Keratinocyte (primary cell): ENCODE measurements around the gene AKT1. TPM values are rescaled to one million over a fixed set of nuclear protein-coding genes. Genes with fewer than 3 reads are reported as not detected.

ENCODE experiments used
- DNase-seq: peaks from one replicate; pipeline ENCODE4 v3.0.0-alpha.2; 2011; ENCODE audit warnings: low read depth, missing footprints, low spot score
- FAIRE-seq: peaks from 2 replicates; lab custom pipeline; 2011; peaks lifted over from hg19 to GRCh38; lab: Jason Lieb, UNC
- H2AFZ ChIP-seq: 2 replicates; pipeline ENCODE4 v1.6.0; 2012; ENCODE audit warnings: low read length, control low read depth, inconsistent platforms; ENCODE audit not compliant: control insufficient read depth
- H3K27ac ChIP-seq: 2 replicates; pipeline ENCODE4 v1.5.1; 2011; ENCODE audit warnings: low read length; ENCODE audit not compliant: control insufficient read depth, insufficient read depth
- H3K27me3 ChIP-seq: 3 replicates; pipeline ENCODE4 v1.6.0; 2011; ENCODE audit warnings: low read length; ENCODE audit not compliant: control insufficient read depth, insufficient read depth; ENCODE audit errors: extremely low read depth
- H3K36me3 ChIP-seq, 2 experiments: 2 replicates in 1 of 2; 3 replicates in 1 of 2; pipeline ENCODE4 v1.5.1; 2011; ENCODE audit warnings: low read length in 2 of 2, mild to moderate bottlenecking in 1 of 2; ENCODE audit not compliant: control insufficient read depth in 2 of 2, insufficient read depth in 2 of 2; ENCODE audit errors: extremely low read depth in 1 of 2
- H3K4me1 ChIP-seq: 3 replicates; pipeline ENCODE4 v1.5.1; 2011; ENCODE audit warnings: low read length; ENCODE audit not compliant: control insufficient read depth, insufficient read depth; ENCODE audit errors: extremely low read depth
- H3K4me2 ChIP-seq: 3 replicates; pipeline ENCODE4 v1.6.0; 2011; ENCODE audit warnings: low read depth, low read length; ENCODE audit not compliant: control insufficient read depth, insufficient read depth; ENCODE audit errors: extremely low read depth
- H3K4me3 ChIP-seq, 3 experiments: fragments of 200-600 bp in 1 of 3; sonication (generic) in 1 of 3; 2 replicates in 2 of 3; 3 replicates in 1 of 3; pipeline ENCODE4 v1.5.1; 2011 to 2016; ENCODE audit warnings: low read length in 3 of 3, mild to moderate bottlenecking in 3 of 3, control low read depth in 2 of 3, inconsistent platforms in 1 of 3, low read depth in 1 of 3, mixed read lengths in 1 of 3, mixed run types in 1 of 3, moderate library complexity in 1 of 3; ENCODE audit not compliant: control insufficient read depth in 2 of 3, insufficient read depth in 2 of 3; ENCODE audit errors: extremely low read depth in 1 of 3
- H3K79me2 ChIP-seq: 2 replicates; pipeline ENCODE4 v1.6.0; 2012; ENCODE audit warnings: low read length; ENCODE audit not compliant: control insufficient read depth, insufficient read depth
- H3K9ac ChIP-seq: 3 replicates; pipeline ENCODE4 v1.6.0; 2011; ENCODE audit warnings: low read length; ENCODE audit not compliant: control insufficient read depth, insufficient read depth; ENCODE audit errors: extremely low read depth
- H3K9me1 ChIP-seq: 3 replicates; pipeline ENCODE4 v1.6.0; 2011; ENCODE audit warnings: low read length; ENCODE audit not compliant: control insufficient read depth, insufficient read depth; ENCODE audit errors: extremely low read depth
- H3K9me3 ChIP-seq: 2 replicates; pipeline ENCODE4 v1.5.1; 2012; ENCODE audit warnings: low read depth, low read length; ENCODE audit not compliant: control insufficient read depth
- H4K20me1 ChIP-seq: 3 replicates; pipeline ENCODE4 v1.6.0; 2011; ENCODE audit warnings: low read length; ENCODE audit not compliant: control insufficient read depth, insufficient read depth; ENCODE audit errors: extremely low read depth
- CTCF ChIP-seq, 3 experiments: IDR thresholded peaks in 1 of 3; conservative IDR thresholded peaks in 1 of 3; optimal IDR thresholded peaks in 1 of 3; 2 replicates in 2 of 3; 3 replicates in 1 of 3; pipeline versions ENCODE3 to v1.5.1; 2011; ENCODE audit warnings: low read length in 3 of 3, mild to moderate bottlenecking in 3 of 3, moderate library complexity in 2 of 3, control low read depth in 1 of 3, inconsistent platforms in 1 of 3; ENCODE audit not compliant: insufficient read depth in 2 of 3; ENCODE audit errors: extremely low read depth in 1 of 3
- EZH2 ChIP-seq: IDR thresholded peaks from one replicate; pipeline ENCODE4 v1.6.1; 2012; ENCODE audit warnings: inconsistent platforms, mild to moderate bottlenecking, low read length, moderate library complexity
- dilution Hi-C: fragments of 300-500 bp; cut with MboI; formaldehyde crosslinking; loops from one replicate; pipeline ENCODE4 v1.7.0; 2020; ENCODE audit warnings: low sequenced_read_pairs; ENCODE audit not compliant: extremely low pct_ligation_motif_present
- polyA plus RNA-seq, 5 experiments: library from polyadenylated mRNA; depleted of rRNA in 3 of 5; stranded (reverse) in 3 of 5; stranded (forward) in 1 of 5; unstranded in 1 of 5; fragments of >200 nt; gene quantifications; 1 replicate in 1 of 5; 2 replicates in 3 of 5; 3 replicates in 1 of 5; pipeline versions ENCODE4 v1.2.1 to v1.2.3, GENCODE V29; 2011 to 2012; ENCODE audit warnings: missing spikeins in 2 of 5, low read depth in 1 of 5, low replicate concordance in 1 of 5

Gene AKT1
- polyA plus RNA-seq, 1 donor (not counting 4 experiments of a cell fraction or from before 2014, with no cell fraction given): 82.3 TPM

GRCh38 chr14:104732931-104733681 lies 62.4 kb downstream of the AKT1 start:
- Histone ChIP-seq H3K9me1 (no peaks in the 10 kb centered on the region), H4K20me1 (no peaks in the 10 kb centered on the region), H3K9ac (peak overlapping the region; percentile 58), H3K27ac (peak overlapping the region; percentile 68), H3K4me3 (peak overlapping the region in 1 of 3 experiments; percentile 13), H3K4me2 (peak overlapping the region; percentile 54), H3K4me1 (peaks cover 20% of the 10 kb centered on the region), H2AFZ (peak overlapping the region; percentile 49), H3K79me2 (no peaks in the 10 kb centered on the region), H3K9me3 (no peaks in the 10 kb centered on the region), H3K27me3 (no peaks in the 10 kb centered on the region), H3K36me3 (no peaks in the 10 kb centered on the region)
- DNase-seq (no peak), FAIRE-seq (peak; percentile 26)
- TF ChIP-seq EZH2 (no peak), CTCF (optimal IDR thresholded peaks at IDR 0.05 in 1 of 3, IDR thresholded peaks at IDR 0.05 in 1 of 3, conservative IDR thresholded peaks at IDR 0.05 in 1 of 3; ENCODE audit: extremely low read depth in 1 of 3, insufficient read depth in 2 of 3, low read length in 3 of 3) (no peak)
- dilution Hi-C loops: no loop called here

- no peak for DNase-seq
- no peaks in the 10 kb centered on the region for H3K36me3 ChIP-seq
- no peak for FAIRE-seq
- peak overlapping the region; percentile 68 for H3K27ac ChIP-seq
- H3K4me3 ChIP-seq: peak overlapping the region in 1 of 3 experiments; percentile 13
- peak overlapping the region; percentile 54 for H3K4me2 ChIP-seq
- peak overlapping the region; percentile 58 for H3K9ac ChIP-seq
- dilution Hi-C loops: no loop called here
- TF ChIP-seq EZH2: no peak
- H3K9me1 ChIP-seq: no peaks in the 10 kb centered on the region
- H3K27me3 ChIP-seq: no peaks in the 10 kb centered on the region
- H3K79me2 ChIP-seq: no peaks in the 10 kb centered on the region
- no peak overlapping the region for H2AFZ ChIP-seq
- peaks cover 20% of the 10 kb centered on the region for H3K4me1 ChIP-seq
- H3K9me3 ChIP-seq: no peaks in the 10 kb centered on the region
- no peaks in the 10 kb centered on the region for H4K20me1 ChIP-seq
Measured at GRCh38 chr14:104732355-104732804, 63.2 kb downstream of the AKT1 start.
